SK-MEL-5 (cell line): ENCODE results near the gene PLA2G12A. TPM values are rescaled to one million over a fixed set of nuclear protein-coding genes. Genes with fewer than 3 reads are reported as not detected.
"Not testable (repeated sequence)": the region's sequence is repeated elsewhere in the genome, so short reads cannot be mapped to it uniquely, and the experiment has no call there.

Source experiments
- DNase-seq: peaks from one replicate; pipeline ENCODE4 v3.0.0-alpha.2; 2016; ENCODE audit warnings: low read depth, low spot score
- in situ Hi-C: cut with HindIII; loops from 2 replicates; pipeline ENCODE4 v1.10.0; 2016; ENCODE audit warnings: low sequenced_read_pairs, high pct_unique_total_duplicates, low pct_unique_long_range_greater_than_20kb
- total RNA-seq: library from RNA; depleted of rRNA; stranded (reverse); fragments of >200 nt; shearing (Covaris generic); gene quantifications from 2 replicates; pipeline ENCODE4 v1.2.3, GENCODE V29; 2014

The PLA2G12A gene
- total RNA-seq, 1 experiment from 2014 or later = 5.7 TPM

DNA sequence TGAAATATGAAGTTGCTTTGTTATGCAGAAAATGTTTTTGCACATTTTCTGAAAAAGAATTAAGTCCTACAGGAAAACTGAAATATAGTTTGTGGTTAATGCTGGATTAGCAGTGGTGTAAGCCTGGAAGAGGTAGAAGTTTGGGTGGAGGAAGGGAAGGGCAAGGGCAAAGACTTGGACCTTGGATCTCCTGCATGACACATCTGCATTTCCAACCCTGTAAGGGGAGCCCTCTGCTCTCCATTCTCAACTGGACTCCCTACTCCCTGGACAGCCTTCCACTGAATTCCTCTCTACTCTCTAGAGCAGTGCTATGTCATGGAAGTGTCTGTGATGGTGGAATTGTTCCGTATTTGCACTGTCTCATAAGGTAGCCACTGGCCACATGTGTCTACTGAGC is 31.2 kb downstream of the PLA2G12A start:
- in situ Hi-C loops = no loop called here
- no peak for DNase-seq

DNA sequence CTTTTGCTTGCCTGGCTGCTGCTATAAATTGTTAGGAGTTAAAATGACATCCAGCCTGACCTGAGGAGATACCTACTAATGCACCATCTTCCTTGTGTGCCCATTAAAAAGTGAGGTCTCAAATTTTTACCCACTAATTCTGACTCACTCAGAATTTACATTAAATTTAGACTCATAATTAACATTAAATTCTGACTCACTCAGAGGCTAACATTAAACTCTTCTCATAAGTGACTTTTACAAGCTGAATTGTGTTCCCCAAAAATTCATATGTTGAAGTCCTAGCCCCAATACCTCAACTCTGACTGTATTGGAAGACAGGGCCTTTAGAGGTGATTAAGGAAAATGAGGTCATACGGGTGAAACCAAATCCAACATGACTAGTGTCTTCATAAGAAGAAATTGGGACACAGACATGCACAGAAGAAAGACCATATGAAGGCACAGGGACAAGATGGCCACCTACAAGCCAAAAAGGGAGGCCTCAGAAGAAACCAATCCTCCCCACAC is 38.4 kb downstream of the PLA2G12A start:
- in situ Hi-C loops = no loop called here
- no peak for DNase-seq

- in situ Hi-C loops = no loop called here
- DNase-seq = no peak
Observed at GRCh38 chr4:109690690-109691410, 39.0 kb downstream of the PLA2G12A start.

DNA sequence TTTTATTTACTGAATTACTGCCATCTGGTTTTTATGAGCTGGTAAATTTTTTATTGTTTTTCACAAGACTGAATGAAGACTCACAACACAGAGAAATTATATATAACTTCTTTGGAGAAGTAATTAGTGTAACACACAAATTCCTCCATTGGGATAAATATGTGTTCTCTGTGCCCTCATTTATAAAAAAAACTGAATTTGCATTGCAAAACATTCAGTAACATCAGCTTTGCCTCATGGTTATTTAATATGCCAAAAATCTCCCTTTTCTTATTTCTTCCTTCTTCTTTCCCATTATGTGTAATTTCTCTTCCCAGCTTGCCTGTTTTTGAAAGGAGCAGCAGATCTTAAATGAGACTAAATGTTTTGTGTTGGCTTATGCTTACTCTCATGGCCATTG is 45.1 kb downstream of the PLA2G12A start:
- in situ Hi-C loops = no loop called here

GRCh38 chr4:109683621-109684253 is 46.1 kb downstream of the PLA2G12A start:
- DNase-seq = no peak
- in situ Hi-C loops = no loop called here

More for the DNA sequence above, 45.1 kb downstream of the PLA2G12A start:
- no peak for DNase-seq

GRCh38 chr4:109682875-109683274 is 47.0 kb downstream of the PLA2G12A start:
- in situ Hi-C loops = no loop called here
- DNase-seq = no peak

DNA sequence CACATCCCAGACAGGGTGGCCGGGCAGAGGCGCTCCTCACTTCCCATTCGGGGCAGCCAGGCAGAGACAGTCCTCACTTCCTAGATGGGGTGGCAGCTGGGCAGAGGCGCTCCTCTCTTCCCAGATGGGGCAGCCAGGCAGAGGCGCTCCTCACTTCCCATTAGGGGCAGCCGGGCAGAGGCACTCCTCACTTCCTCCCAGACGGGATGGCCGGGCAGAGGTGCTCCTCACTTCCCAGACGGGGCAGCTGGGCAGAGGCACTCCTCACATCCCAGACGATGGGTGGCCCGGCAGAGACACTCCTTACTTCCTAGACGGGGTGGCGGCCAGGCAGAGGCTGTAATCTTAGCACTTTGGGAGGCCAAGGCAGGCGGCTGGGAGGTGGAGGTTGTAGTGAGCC is 50.9 kb downstream of the PLA2G12A start:
- in situ Hi-C loops, DNase-seq: not testable (repeated sequence)

DNA sequence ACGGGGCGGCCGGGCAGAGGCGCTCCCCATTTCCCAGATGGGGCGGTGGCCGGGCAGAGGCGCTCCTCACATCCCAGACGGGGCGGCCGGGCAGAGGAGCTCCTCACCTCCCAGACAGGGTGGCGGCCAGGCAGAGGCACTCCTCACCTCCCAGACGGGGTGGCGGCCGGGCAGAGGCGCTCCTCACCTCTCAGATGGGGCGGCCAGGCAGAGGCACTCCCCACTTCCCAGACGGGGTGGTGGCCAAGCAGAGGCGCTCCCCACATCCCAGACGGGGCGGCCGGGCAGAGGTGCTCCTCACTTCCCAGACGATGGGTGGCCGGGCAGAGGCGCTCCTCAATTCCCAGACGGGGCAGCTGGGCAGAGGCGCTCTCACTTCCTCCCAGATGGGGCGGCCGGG is 51.4 kb downstream of the PLA2G12A start:
- in situ Hi-C loops = not testable (repeated sequence)

DNA sequence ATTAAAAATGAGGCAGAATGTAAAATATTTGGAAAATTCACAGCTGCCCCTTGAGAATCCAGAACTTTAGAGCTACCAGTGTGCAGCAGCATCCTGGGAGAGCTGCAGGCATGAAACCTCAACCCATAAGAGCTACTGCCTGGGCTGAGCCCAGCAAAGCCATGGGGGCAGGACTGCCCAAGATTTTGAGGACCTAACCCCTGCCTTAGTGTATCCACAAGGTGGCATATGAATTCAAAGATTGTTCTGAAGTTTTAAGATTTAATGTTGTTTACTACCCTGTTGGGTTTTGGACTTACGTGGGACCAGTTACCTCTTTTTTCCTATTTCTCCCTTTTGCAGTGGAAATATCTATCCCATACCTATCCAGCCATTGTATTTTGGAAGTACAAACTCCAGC is 53.0 kb downstream of the PLA2G12A start:
- DNase-seq = peak; percentile 5
- in situ Hi-C loops = no loop called here

More for the DNA sequence above, 51.4 kb downstream of the PLA2G12A start:
- not testable (repeated sequence) for DNase-seq

DNA sequence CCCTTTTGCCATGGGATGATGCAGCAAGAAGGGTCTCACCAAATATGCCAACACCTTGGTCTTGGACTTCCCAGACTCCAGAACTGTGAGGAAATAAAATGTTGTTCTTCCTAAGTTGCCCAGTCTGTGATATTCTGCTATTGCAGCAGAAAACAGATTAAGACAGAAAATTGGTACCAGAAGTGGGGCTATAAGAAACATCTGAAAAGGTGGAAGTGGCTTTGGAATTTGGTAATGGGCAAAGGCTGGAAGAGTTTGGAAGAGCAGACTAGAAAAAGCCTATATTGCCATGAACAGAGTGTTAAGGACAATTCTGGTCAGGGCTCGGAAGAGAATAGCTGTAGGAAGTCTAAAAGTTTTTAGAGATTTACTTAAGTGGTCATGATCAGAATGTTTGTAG is 54.0 kb downstream of the PLA2G12A start:
- no peak for DNase-seq
- in situ Hi-C loops = no loop called here

DNA sequence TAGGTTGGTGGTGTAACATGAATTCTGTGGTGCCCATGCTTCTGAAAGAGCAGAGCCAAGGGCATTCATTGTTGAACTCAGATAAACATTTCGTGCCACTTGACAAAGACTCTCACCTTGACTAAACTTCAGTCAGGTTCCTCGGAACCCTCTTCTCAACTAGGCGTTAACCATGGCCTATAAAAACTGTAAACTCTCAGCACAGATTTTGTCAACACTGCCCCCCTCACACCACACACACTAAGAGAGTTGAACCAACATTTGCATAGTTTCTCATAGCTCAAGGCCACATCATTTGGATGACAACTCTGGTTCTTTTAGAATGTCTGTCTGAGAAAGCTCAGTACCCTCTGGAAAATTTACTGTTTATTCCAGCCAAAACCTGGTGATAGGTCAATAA is 54.7 kb downstream of the PLA2G12A start:
- in situ Hi-C loops = no loop called here
- no peak for DNase-seq

DNA sequence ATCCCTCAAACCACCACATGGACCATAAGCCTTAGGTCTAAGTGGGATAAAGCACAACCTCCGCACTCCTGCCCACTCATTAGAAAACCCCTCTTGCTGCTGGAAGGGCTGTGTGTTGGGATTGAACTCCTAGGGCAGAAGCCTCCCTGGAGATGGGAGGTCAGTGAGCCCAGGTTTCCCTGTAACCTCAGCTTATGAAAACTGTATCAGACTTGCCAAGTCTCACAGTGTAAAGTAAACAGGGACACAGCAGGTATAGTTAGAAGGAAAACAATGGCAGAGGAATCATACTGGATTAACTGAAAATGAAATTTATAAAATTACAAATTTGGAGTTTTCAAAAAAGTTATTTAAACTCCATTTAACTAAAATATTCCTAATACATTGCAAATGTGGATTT is 56.6 kb downstream of the PLA2G12A start:
- in situ Hi-C loops = no loop called here
- no peak for DNase-seq

DNA sequence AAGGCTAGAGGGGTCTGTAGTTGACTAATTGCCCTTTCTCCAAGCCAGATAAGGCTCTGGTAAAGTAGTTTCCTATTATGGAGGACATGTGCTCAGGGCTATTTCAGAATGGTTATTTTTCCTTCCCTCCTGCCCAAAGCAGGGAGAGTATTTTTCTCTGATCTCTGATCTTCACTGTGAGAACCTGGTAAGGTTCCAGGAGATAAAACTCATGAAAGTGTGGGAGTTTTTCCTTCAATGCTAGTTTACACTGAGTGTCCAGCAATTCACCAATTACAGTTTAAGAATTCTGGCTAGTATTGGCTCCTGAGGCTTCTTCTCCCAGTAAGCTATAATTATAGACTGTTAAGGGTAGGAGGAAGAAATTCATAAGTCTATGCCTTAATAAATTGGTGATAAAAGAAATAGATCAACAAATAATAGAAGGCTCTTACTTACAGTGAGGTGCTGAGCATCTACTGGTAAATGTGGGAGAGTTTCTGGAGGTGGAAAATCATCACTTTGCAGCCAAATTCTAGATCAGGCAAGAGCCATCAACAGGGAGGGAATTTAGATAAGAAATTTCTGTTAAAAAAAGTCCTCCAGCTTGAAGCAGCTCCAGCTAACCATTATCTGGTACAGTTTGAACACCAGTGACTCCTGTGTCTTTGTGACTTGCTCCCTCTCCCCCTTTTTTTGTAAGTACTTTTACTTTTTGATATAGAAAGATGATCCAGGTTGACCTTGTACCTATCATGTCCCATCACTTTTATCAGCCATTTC is 57.5 kb downstream of the PLA2G12A start:
- in situ Hi-C loops = no loop called here
- no peak for DNase-seq

DNA sequence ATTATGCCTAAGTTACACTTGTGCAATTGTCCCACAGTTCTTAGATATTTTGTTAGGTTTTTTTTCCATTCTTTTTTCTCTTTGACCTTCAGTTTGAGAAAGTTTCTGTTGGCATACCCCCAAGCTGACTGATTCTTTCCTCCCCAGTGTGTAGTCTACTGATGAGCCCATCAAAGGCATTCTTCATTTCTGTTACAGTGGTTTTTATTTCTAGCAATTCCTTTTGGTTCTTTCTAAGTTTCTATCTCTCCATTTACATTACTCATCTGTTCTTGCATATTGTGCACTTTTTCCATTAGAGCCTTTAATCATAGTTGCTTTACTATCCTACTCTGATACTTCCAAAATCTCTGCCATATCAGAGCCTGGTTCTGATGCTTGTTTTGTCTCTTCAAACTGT is 58.5 kb downstream of the PLA2G12A start:
- in situ Hi-C loops = no loop called here
- DNase-seq = no peak

DNA sequence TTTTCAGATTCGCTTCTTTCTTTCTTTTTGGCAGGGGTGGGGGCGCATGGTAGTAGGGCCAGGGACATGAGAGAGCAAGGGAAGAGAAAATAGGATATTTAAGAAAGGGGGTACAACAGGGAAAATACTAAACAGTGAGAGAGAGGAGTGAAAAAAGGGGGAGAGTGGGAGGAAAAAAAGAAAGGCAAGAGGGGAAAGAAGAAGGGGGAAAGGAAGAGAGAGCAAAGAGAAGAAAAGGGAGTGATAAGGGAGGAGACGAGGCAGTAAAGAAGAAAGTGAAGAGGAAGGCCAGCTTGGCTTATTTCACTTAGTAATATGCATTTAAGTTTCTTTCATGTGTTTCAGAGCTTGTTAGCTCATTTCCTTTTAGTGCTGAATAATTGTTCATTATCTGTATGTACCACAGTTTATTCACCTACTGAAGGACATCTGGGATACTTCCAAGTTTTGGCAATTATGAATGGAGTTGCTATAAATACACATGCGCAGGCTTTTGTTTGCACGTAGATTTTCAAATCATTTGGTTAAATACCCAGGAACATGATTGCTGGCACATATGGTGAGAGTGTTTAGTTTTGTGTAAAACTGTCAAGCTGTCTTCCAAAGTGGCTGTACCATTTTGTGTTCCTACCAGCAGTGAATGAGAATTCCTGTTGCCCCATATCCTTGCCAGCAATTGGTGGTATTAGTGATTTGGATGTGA is 63.9 kb downstream of the PLA2G12A start:
- DNase-seq = no peak
- in situ Hi-C loops = no loop called here

- in situ Hi-C loops = no loop called here
- DNase-seq = no peak
Observed at GRCh38 chr4:109662771-109663170, 67.1 kb downstream of the PLA2G12A start.

GRCh38 chr4:109662116-109662515 is 67.8 kb downstream of the PLA2G12A start:
- no peak for DNase-seq
- in situ Hi-C loops = no loop called here
